Right lobe of liver (tissue), 6 donors: ENCODE measurements around the gene TTC23. TPM values are rescaled to one million over a fixed set of nuclear protein-coding genes. Genes with fewer than 3 reads are reported as not detected.

ENCODE experiments used
- ATAC-seq, 4 donors: fragments of 200-7000 bp; cut with Tn5 transposase; one replicate each; pipeline ENCODE4 v1.9.1; 2020; ENCODE audit warnings: mild to moderate bottlenecking in 4 of 4, moderate library complexity in 4 of 4
- DNase-seq, 3 donors: peaks; one replicate each; pipeline ENCODE4 v3.0.0-alpha.2; 2020
- H3K27ac ChIP-seq, 3 donors: fragments of 200-600 bp; one replicate each; pipeline ENCODE4 v1.8.0; 2022
- H3K27me3 ChIP-seq, 2 donors: fragments of 200-600 bp; one replicate each; pipeline ENCODE4 v1.8.0; 2022
- H3K36me3 ChIP-seq, 4 donors: fragments of 200-600 bp; sonication (generic) in 1 of 4; one replicate each; pipeline versions ENCODE4 v1.5.1 to v1.8.0; 2017 to 2022; ENCODE audit warnings: control low read depth in 1 of 4
- H3K4me1 ChIP-seq, 4 donors: fragments of 200-600 bp; sonication (generic) in 1 of 4; one replicate each; pipeline versions ENCODE4 v1.5.1 to v1.8.0; 2017 to 2022; ENCODE audit warnings: control low read depth in 1 of 4
- H3K4me3 ChIP-seq, 3 donors: fragments of 200-600 bp; one replicate each; pipeline ENCODE4 v1.8.0; 2022
- H3K9me3 ChIP-seq, 4 donors: fragments of 200-600 bp; sonication (generic) in 1 of 4; one replicate each; pipeline versions ENCODE4 v1.5.1 to v1.8.0; 2017 to 2022; ENCODE audit warnings: control low read depth in 1 of 4
- CTCF ChIP-seq, 4 donors: fragments of 200-600 bp in 3 of 4; fragments of 450-650 bp in 1 of 4; IDR thresholded peaks; one replicate each; pipeline versions ENCODE4 v1.5.1 to v1.8.0; 2016 to 2022; ENCODE audit warnings: antibody characterized with exemption in 4 of 4, mild to moderate bottlenecking in 2 of 4
- POLR2A ChIP-seq: fragments of 450-650 bp; IDR thresholded peaks from one replicate; pipeline ENCODE4 v1.6.1; 2017; ENCODE audit warnings: antibody characterized with exemption, mild to moderate bottlenecking
- WGBS: methylation state at CpG from one replicate; pipeline ENCODE4 v1.1.6; 2018; ENCODE audit warnings: low coverage, low lambda C conversion rate; ENCODE audit not compliant: insufficient coverage; ENCODE audit errors: missing lambda C conversion rate; 5-methylcytosine and 5-hydroxymethylcytosine counted together
- intact Hi-C, 2 donors: fragments of 100-400 bp; cut with DNase I; formaldehyde crosslinking; loops; one replicate each; pipeline versions ENCODE4 v1.11.2 to v1.14.1; 2022
- total RNA-seq, 6 experiments: library from RNA; depleted of rRNA in 2 of 6; stranded (reverse); fragments of >200 nt in 2 of 6; fragmentation: NEBNext Ultra II Directional in 3 of 6; extraction: Animal tissue kit (Norgen Biotek cat#: 25700) in 3 of 6; gene quantifications; one replicate each; pipeline versions ENCODE4 v1.1.0 to v1.2.4, GENCODE V29; 2016 to 2023
- donor health status: DM: no; HTN: yes; CAD: no.
- donor health status: DM: no; HTN: no; CAD: no.
- donor health status: DM: no; HTN: no; CAD: no.
- donor health status: DM: no; HTN: yes; CAD: no.
- donor health status: DM: no; HTN: yes; CAD: no.

Gene TTC23
- total RNA-seq, 6 experiments from 2014 or later = 6.1 to 18.4 (median 9.1) TPM

DNA sequence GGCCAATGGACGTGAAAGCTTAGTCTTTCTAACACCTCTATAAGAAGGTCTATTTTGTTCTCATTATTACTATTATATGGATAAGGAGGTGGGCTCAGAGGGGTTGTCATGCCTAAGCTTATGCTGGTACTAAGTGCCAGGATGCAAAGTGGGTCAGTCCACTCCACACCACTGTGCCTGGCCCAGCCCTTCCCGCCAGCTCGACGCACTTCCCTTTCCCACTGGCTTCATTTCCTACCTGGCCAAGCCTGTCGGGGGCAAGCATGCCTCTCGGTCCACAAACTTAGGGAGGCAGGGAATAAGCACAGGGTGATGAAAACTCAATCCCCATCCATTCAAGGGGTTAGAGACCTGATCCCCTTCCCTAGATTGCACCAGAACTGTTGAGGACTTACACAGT is 150.4 kb downstream of the TTC23 start:
- ATAC-seq = no peak
- 60% methylated on average over 6 of the region's 6 CpGs for WGBS
- H3K4me1 ChIP-seq = peaks cover 0 to 9% (median 0%) of the 10 kb centered on the region in 4 donors
- H3K27ac ChIP-seq = no peak overlapping the region
- no peak overlapping the region for H3K4me3 ChIP-seq
- TF ChIP-seq CTCF (IDR thresholded peaks at IDR 0.05) (no peak), POLR2A (no peak)
- no peaks in the 10 kb centered on the region for H3K9me3 ChIP-seq
- H3K36me3 ChIP-seq = no peaks in the 10 kb centered on the region
- H3K27me3 ChIP-seq = no peaks in the 10 kb centered on the region
- DNase-seq = no peak
- intact Hi-C loops = no loop called here

DNA sequence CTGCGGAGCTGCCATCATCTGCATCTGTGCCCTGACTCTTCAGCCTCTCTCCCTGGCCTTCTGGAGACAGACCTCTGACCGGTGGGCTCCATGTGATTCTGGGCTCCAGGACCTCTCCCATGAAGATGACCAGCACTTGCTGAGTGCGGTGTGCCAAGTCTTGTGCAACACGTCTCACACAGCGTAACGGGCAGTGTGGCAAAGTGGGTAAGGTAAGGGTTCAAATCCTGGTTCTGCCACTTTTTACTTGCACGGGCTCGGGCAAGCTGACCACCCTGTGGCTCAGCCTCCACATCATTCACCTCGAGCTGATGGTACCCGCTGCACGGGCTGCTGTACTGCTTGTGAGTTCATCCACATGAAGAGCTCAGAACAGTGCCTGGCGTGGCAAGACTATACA is 151.0 kb downstream of the TTC23 start:
- TF ChIP-seq CTCF (IDR thresholded peaks at IDR 0.05) = no peak
- TF ChIP-seq POLR2A = no peak
- no peak overlapping the region for H3K27ac ChIP-seq
- no peaks in the 10 kb centered on the region for H3K36me3 ChIP-seq
- H3K27me3 ChIP-seq = no peaks in the 10 kb centered on the region
- H3K4me1 ChIP-seq = peaks cover 0 to 9% (median 0%) of the 10 kb centered on the region in 4 donors
- H3K4me3 ChIP-seq = no peak overlapping the region
- ATAC-seq (no peak), DNase-seq (no peak)
- 52% methylated on average over 4 of the region's 12 CpGs for WGBS
- H3K9me3 ChIP-seq = no peaks in the 10 kb centered on the region
- intact Hi-C loops = no loop called here

DNA sequence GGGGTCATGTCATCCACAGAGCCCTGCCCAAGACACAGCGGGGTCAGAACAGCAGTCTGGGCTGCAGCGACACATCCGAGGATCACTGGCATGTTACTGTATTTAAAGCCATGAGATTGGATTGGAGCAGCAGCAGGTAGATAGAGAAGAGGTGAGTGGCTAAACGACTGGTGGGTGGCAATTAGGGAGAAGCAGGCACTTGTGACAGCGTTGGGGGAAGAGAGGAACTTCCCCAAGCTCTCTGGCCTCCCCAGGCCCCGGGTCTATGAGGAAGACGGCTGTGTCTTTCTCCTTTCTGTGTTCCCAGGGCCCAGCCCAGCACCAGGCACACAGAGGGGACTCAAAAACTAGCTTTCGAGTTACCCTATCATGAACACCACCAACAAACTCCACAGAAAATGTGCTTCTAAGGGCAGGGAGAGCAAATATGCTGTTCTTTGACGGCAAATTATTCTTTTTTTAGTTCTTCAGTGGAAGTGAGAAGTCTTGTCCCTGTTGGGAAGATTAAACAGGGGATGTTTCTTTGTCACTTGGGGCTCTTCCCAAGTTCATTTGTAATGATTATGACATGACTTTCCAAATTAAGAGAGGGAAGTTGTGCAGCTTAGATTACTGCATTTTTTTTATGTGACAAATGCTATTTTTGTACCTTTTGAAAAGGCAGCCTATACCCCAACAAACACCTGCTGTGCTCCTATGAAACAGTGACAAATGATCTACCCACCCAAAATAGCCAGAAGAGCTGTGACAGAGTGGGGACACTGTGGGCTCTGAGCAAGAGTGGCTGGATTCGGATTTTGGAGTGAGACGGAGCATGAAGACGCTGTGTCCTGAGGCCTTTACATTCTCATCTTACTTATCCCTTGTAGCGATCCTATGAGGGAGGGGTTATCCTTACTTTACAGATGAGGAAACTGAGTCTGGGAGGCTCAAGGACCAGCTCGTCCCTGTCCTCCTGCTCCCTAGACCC is 151.7 kb downstream of the TTC23 start:
- no peak overlapping the region for H3K27ac ChIP-seq
- H3K36me3 ChIP-seq = no peaks in the 10 kb centered on the region
- 76% methylated on average over 14 of the region's 14 CpGs for WGBS
- H3K27me3 ChIP-seq = no peaks in the 10 kb centered on the region
- TF ChIP-seq POLR2A (no peak), CTCF (IDR thresholded peaks at IDR 0.05) (no peak)
- H3K4me3 ChIP-seq = no peak overlapping the region
- DNase-seq (no peak), ATAC-seq (no peak)
- H3K9me3 ChIP-seq = no peaks in the 10 kb centered on the region
- intact Hi-C loops = no loop called here
- peaks cover 0 to 9% (median 0%) of the 10 kb centered on the region in 4 donors for H3K4me1 ChIP-seq

- Histone ChIP-seq H3K9me3 (no peaks in the 10 kb centered on the region), H3K4me3 (no peak overlapping the region), H3K4me1 (peaks cover 0 to 9% (median 0%) of the 10 kb centered on the region in 4 donors), H3K27ac (no peak overlapping the region), H3K27me3 (no peaks in the 10 kb centered on the region), H3K36me3 (no peaks in the 10 kb centered on the region)
- intact Hi-C loops = no loop called here
- 62% methylated on average over 7 of the region's 11 CpGs for WGBS
- DNase-seq (no peak), ATAC-seq (no peak)
- TF ChIP-seq POLR2A = no peak
- no peak for TF ChIP-seq CTCF (IDR thresholded peaks at IDR 0.05)
Observed at GRCh38 chr15:99096894-99097426, 152.4 kb downstream of the TTC23 start.
